ENCODE measurements around the gene TBC1D5.

The TBC1D5 gene

DNA sequence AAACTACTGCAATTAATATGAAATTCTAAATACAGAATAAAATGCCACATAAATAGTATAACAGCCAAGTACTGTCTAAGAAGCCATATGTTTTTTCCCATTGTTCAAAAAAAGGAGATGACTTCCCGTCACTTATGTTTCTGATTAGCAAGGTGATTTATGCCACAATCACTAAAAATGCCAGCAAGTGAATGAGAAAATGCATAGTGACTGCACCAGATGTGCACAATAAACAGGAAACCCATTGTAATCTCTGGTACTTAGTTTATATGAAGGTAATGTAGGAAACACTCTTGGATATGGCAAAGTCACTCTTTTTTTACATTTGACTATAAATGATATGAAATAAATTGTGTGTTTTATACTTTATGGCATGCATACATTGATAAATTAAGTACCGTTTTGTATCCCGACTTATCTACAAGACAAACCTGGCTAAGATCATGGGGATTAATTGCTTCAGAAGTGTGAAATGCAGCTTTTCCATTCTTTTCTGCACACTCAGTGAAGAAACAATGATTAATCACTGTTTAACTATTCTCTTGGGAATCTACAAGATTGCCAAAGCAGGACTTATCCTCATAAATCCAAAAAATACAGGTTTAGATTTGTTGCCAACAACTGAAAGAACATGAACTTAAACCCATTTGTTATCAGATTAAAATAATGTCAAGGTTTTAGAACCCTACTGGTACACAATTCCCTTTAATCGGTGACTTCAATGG, 164.5 kb downstream of the TBC1D5 start:
- peak; percentile 34 for DNase-seq (ENCODE audit: low read depth)
- TF ChIP-seq, protein P1, sequence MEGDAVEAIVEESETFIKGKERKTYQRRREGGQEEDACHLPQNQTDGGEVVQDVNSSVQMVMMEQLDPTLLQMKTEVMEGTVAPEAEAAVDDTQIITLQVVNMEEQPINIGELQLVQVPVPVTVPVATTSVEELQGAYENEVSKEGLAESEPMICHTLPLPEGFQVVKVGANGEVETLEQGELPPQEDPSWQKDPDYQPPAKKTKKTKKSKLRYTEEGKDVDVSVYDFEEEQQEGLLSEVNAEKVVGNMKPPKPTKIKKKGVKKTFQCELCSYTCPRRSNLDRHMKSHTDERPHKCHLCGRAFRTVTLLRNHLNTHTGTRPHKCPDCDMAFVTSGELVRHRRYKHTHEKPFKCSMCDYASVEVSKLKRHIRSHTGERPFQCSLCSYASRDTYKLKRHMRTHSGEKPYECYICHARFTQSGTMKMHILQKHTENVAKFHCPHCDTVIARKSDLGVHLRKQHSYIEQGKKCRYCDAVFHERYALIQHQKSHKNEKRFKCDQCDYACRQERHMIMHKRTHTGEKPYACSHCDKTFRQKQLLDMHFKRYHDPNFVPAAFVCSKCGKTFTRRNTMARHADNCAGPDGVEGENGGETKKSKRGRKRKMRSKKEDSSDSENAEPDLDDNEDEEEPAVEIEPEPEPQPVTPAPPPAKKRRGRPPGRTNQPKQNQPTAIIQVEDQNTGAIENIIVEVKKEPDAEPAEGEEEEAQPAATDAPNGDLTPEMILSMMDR (IDR thresholded peaks at IDR 0.05; ENCODE audit: control insufficient read depth, insufficient read depth, low read depth, low read length, missing control alignments): no peak
- H3K4me3 ChIP-seq (ENCODE audit: control insufficient read depth, low read depth, low read length): no peak overlapping the region

- TF ChIP-seq, protein P1 (IDR thresholded peaks at IDR 0.05; ENCODE audit: control insufficient read depth, insufficient read depth, low read depth, low read length, missing control alignments): no peak
- H3K4me3 ChIP-seq (ENCODE audit: control insufficient read depth, low read depth, low read length): no peak overlapping the region
- DNase-seq (ENCODE audit: low read depth): no peak
Measured at GRCh38 chr3:17573396-17573795, 169.0 kb downstream of the TBC1D5 start.

DNA sequence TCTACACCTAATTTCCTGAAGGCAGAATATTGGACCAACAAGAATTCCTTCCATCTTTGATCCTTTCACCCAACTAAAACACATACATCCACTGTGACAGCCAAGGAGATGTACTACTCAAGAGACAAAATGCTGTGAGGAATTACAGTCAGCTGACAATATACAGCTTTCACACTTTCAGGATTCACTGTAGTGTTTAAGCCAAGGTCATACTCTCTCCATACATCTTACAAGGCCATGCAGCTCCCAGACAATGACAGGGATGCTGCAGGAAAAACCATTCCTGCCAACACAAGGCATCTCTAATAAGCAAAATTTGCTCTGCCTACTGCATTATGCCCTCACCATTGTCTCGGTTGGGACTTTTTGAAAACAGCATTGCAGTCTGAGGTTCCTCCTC, 170.7 kb downstream of the TBC1D5 start:
- no peak overlapping the region for H3K4me3 ChIP-seq (ENCODE audit: control insufficient read depth, low read depth, low read length)
- DNase-seq (ENCODE audit: low read depth): no peak
- TF ChIP-seq, protein P1 (IDR thresholded peaks at IDR 0.05; ENCODE audit: control insufficient read depth, insufficient read depth, low read depth, low read length, missing control alignments): no peak

DNA sequence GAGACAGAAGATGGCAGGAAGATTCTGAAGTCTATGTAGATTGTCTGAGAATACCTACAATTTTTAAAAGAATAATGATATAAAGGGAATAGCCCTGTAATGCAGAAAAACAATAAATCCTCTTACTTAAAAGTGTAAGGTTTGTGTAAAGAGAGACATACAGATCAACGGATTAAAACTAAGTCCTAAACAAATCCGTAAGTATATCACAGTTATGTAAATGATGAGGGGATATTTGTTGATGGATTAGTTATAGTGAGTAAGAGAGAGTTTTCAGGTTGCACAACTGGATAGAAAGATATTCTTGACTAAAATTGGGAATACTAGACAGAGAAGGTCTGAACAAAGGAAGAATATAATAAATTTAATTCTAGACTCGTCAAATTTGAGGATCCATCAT, 179.6 kb downstream of the TBC1D5 start:
- H3K4me3 ChIP-seq (ENCODE audit: control insufficient read depth, low read depth, low read length): no peak overlapping the region
- no peak for DNase-seq (ENCODE audit: low read depth)
- TF ChIP-seq, protein P1 (IDR thresholded peaks at IDR 0.05; ENCODE audit: control insufficient read depth, insufficient read depth, low read depth, low read length, missing control alignments): no peak

GRCh38 chr3:17558565-17558964, 183.9 kb downstream of the TBC1D5 start:
- DNase-seq (ENCODE audit: low read depth): no peak
- TF ChIP-seq, protein P1 (IDR thresholded peaks at IDR 0.05; ENCODE audit: control insufficient read depth, insufficient read depth, low read depth, low read length, missing control alignments): no peak
- H3K4me3 ChIP-seq (ENCODE audit: control insufficient read depth, low read depth, low read length): no peak overlapping the region

DNA sequence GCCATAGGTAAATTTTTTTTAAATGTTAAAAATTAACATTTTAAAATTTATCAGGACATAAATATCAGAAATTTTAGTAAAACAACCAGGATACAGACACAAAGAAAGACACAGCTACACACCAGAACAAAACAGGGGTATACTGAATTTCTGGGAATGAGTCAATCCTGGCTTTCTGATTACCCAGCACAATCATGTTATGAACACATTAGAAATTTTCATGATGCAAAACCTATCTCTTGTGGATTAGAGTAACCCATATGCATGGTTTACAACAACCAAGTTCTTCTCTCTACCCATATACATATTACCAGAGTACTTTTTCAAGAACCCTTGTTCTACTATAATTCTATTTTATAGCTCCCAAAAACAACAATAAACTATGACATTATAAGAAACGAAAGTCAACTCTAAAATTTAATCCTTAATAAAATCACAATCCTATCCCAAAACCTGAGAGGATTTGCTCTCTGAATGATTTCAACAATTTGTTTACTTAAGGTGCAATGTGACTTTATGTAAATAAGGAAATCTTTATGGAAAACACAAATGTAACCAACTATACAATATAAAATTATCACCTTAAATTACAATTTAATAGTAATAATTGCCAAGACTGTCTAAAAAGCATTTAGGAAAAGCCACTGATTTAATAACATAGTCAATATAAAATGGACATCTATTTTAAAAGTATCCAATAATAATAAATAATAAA, 184.5 kb downstream of the TBC1D5 start:
- TF ChIP-seq, protein P1 (IDR thresholded peaks at IDR 0.05; ENCODE audit: control insufficient read depth, insufficient read depth, low read depth, low read length, missing control alignments): no peak
- DNase-seq (ENCODE audit: low read depth): no peak
- no peak overlapping the region for H3K4me3 ChIP-seq (ENCODE audit: control insufficient read depth, low read depth, low read length)

All from AG09309 (cell line).